SJCRH30 (cell line): Measurements from ENCODE around the gene ARHGAP4. TPM values are rescaled to one million over a fixed set of nuclear protein-coding genes. Genes with fewer than 3 reads are reported as not detected.

Experiments used
- DNase-seq, 2 experiments: peaks; one replicate each; pipeline ENCODE4 v3.0.0-alpha.2; 2015 to 2020
- H3K27ac ChIP-seq: fragments of 250-450 bp; sonication (Bioruptor Pico); 2 replicates; pipeline ENCODE4 v1.5.1; 2020; ENCODE audit warnings: mild to moderate bottlenecking, moderate library complexity
- H3K27me3 ChIP-seq: fragments of 250-450 bp; sonication (Bioruptor Pico); 2 replicates; pipeline ENCODE4 v1.5.1; 2020; ENCODE audit warnings: mild to moderate bottlenecking, moderate library complexity
- H3K36me3 ChIP-seq: fragments of 250-450 bp; sonication (Bioruptor Pico); 2 replicates; pipeline ENCODE4 v1.5.1; 2020; ENCODE audit warnings: mild to moderate bottlenecking, moderate library complexity
- H3K4me1 ChIP-seq: fragments of 250-450 bp; sonication (Bioruptor Pico); 2 replicates; pipeline ENCODE4 v1.5.1; 2020; ENCODE audit warnings: mild to moderate bottlenecking, moderate library complexity
- H3K4me3 ChIP-seq: fragments of 250-450 bp; sonication (Bioruptor Pico); 2 replicates; pipeline ENCODE4 v1.5.1; 2020; ENCODE audit warnings: mild to moderate bottlenecking, moderate library complexity
- H3K9me3 ChIP-seq: fragments of 250-450 bp; sonication (Bioruptor Pico); replicated peaks from 2 replicates; pipeline ENCODE4 v1.5.1; 2020; ENCODE audit warnings: mild to moderate bottlenecking, moderate library complexity
- total RNA-seq: library from RNA; depleted of rRNA; stranded (reverse); fragments of >200 nt; shearing (Covaris generic); gene quantifications from 2 replicates; pipeline ENCODE4 v1.2.3, GENCODE V29; 2014

The ARHGAP4 gene
- total RNA-seq, 1 experiment from 2014 or later, result 8.2 TPM

DNA sequence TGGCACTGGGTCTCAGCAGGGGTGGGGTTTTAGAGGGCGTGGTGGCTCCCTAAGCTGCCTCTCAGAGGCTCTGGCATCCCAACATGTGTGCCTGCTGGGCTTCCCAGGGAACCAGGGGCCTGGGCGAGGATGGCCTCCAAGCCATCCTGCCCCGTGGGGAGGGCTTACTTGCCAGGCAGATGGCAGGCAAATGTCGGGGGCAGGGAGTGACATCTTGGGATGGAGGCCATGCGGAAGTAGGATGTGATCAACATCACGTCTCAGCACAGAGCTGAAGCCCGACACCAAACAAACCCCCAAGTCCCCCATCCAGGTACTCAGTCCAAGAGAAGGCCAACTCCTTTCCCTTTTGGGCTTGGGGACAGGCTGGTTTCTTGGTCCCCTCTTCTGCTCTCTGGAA, 44.8 kb downstream of the ARHGAP4 start:
- H3K27me3 ChIP-seq, result no peaks in the 10 kb centered on the region
- no peak overlapping the region for H3K4me3 ChIP-seq
- no peaks in the 10 kb centered on the region for H3K9me3 ChIP-seq
- no peak for DNase-seq
- H3K27ac ChIP-seq, result peak overlapping the region; percentile 92
- H3K36me3 ChIP-seq, result no peaks in the 10 kb centered on the region
- peaks cover 50% of the 10 kb centered on the region for H3K4me1 ChIP-seq

DNA sequence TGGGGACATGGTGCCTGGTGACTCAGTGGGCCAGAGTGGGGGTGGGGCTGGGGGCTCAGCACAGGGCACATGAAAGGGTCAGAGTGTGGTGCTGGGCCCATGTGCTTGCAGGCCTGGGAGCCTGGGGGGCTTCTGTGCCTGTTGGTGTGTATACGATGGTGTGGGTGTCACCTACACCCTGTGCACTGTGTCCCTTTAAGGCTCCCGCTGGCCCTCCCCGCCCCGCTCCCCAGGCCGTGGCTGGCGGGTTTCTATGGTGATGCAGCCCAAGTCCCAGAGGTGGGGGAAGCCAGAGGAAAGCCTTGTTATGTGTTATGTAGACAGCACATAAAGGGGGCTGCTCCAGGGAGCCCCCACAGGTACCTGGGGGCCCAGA, 45.6 kb downstream of the ARHGAP4 start:
- H3K27ac ChIP-seq, result no peak overlapping the region
- peaks cover 50% of the 10 kb centered on the region for H3K4me1 ChIP-seq
- H3K36me3 ChIP-seq, result no peaks in the 10 kb centered on the region
- no peak overlapping the region for H3K4me3 ChIP-seq
- H3K27me3 ChIP-seq, result no peaks in the 10 kb centered on the region
- no peaks in the 10 kb centered on the region for H3K9me3 ChIP-seq
- DNase-seq, result no peak

DNA sequence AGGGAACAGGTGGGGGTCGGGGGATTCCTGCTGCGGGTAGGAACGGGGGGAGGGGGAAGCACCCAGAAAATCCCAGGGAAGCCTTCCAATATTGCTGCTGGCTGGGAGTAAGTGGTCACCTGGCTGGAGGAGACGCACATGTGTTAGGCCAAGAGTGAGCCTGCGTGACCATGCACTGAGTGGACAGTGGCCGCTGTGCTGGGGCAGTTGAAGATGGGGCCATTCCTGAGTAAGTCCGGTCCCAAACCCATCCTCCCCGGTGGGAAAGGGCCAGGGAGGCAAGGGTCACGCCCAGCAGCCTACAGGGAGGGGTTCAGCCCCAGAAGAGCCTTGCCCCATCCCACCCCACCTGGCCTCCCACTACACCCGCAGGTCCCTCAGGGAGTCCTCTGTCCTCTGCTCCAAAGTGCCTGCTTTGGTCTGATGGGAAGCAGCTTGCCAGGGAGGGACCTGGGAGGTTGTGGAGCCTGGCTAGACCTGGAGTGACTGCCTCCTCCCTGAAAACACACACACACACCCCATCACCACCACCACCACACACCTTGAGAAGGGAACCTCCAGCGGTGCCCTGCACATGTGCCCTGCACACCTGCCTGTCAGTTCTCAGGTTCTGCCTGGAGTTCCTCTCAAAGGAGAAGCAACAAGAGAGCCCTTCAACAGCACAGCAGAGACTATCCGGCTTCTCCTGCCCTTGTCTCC, 46.2 kb downstream of the ARHGAP4 start:
- no peaks in the 10 kb centered on the region for H3K36me3 ChIP-seq
- no peak overlapping the region for H3K4me3 ChIP-seq
- no peaks in the 10 kb centered on the region for H3K27me3 ChIP-seq
- no peaks in the 10 kb centered on the region for H3K9me3 ChIP-seq
- peaks cover 53% of the 10 kb centered on the region for H3K4me1 ChIP-seq
- DNase-seq, result no peak
- H3K27ac ChIP-seq, result no peak overlapping the region; the same call in 1 of the 2 replicates

DNA sequence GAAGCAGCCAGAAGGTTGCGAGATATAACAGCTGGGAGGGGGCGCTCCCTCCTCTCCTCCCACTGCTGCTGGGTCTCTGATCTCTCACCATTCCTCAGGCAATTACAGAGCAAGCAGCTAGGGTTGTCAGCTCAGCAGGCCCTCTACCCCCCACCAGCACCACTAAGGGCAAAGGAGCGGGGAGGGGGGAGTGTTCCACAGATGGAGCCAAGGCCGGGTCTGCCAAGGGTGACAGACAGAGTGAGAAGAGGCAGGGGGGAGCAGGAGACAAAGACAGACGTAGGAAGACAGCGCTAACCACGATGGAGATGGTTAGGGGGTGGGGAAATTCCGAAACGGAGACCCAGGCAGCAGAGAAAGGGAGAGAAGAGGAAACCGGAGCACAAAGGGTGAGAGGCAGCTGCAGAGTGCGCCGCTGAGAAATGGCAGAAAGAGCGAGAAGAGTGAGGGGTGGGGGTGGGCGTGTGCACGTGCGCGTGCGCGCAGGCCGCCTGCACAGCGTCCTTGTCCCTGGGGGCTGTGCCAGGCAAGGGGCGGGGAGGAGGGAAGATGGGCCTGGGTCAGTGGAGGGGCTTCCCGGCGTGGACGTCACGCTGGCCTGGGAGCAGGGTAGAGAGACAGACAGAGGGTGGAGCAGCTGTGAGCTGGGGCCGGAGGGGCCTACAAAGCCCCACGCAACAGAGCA, 47.0 kb downstream of the ARHGAP4 start:
- peak overlapping the region; percentile 51 for H3K27ac ChIP-seq
- peak overlapping the region; percentile 25 for H3K4me3 ChIP-seq
- no peaks in the 10 kb centered on the region for H3K36me3 ChIP-seq
- peak; percentile 52 to 65 for DNase-seq
- no peaks in the 10 kb centered on the region for H3K9me3 ChIP-seq
- H3K27me3 ChIP-seq, result no peaks in the 10 kb centered on the region
- H3K4me1 ChIP-seq, result peaks cover 55% of the 10 kb centered on the region

DNA sequence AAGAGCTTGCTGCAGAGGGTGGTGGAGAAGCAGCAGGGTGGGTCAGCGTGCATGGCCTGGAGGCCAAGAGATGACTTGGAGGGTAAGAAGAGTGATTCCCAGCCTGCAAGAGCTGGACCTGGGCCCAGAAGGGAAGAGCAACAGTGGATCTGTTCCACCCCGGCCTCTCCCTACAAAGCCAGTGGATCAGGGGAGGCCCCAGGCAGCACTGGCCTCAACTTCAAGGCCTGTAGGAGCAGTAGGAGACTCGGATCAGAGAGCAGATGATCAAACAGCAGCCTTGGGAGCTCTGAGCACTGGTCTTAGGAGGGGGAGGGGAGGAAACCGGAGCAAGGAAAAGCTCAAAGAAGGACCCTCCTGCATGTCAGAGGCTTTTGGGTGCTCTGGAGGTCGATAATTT, 47.7 kb downstream of the ARHGAP4 start:
- no peak overlapping the region for H3K4me3 ChIP-seq
- no peaks in the 10 kb centered on the region for H3K36me3 ChIP-seq
- DNase-seq, result no peak
- no peak overlapping the region for H3K27ac ChIP-seq
- peaks cover 59% of the 10 kb centered on the region for H3K4me1 ChIP-seq
- no peaks in the 10 kb centered on the region for H3K27me3 ChIP-seq
- H3K9me3 ChIP-seq, result no peaks in the 10 kb centered on the region

DNA sequence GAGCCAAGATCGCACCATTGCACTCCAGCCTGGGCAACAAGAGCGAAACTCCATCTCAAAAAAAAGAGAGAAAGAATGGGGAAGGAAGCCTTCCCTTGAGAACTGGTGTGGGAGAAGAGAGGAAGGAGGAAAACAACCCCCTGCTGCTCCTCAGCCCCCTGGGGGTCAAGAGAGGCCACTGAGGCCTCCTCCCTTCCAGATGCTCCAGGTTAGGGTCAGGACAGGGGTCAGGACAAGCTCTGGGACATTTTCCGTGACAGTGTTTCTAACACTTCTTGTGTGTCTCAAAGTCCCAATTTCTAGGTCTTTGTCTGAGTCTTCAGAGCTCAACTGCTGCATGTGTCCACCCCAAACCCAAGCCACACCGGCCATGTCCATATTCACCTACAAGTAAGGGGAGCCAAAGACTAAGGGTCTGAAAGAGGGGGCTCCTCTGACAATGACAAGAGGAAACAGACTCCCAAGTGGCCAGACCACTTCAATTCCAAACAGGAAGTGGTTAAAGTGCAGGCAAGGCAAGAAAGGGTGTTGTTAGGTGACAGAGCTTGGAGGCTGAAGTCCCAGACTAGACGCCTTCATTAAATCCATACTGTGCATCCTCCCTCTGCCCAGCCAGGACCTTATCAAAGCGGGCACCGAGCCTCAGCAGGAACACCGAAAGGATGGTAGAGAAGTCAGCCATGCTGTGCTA, 48.3 kb downstream of the ARHGAP4 start:
- no peaks in the 10 kb centered on the region for H3K9me3 ChIP-seq
- no peak overlapping the region for H3K4me3 ChIP-seq
- H3K27me3 ChIP-seq, result no peaks in the 10 kb centered on the region
- DNase-seq, result no peak
- no peak overlapping the region for H3K27ac ChIP-seq
- peaks cover 61% of the 10 kb centered on the region for H3K4me1 ChIP-seq
- H3K36me3 ChIP-seq, result no peaks in the 10 kb centered on the region

DNA sequence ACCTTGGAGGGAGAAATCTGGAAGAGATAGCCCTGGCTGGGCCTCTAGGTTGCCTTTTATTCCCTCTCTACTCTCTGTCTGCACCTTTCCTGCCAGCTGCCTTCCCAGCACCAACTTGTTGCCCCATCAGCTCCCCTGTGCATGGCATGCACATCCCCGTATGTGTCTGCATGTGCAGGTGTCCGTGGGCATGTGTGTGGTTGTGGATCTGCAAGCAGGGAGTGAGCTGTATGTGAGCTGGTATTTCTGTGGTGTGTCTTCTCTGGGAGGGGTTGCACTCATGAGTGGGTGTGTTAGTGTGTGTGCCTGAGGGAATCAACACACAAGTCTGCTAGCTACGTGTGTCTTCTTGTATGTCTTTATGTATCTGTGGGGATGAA, 50.0 kb downstream of the ARHGAP4 start:
- no peaks in the 10 kb centered on the region for H3K36me3 ChIP-seq
- H3K27me3 ChIP-seq, result no peaks in the 10 kb centered on the region
- DNase-seq, result no peak
- H3K4me3 ChIP-seq, result no peak overlapping the region
- H3K9me3 ChIP-seq, result no peaks in the 10 kb centered on the region
- no peak overlapping the region for H3K27ac ChIP-seq
- peaks cover 54% of the 10 kb centered on the region for H3K4me1 ChIP-seq

DNA sequence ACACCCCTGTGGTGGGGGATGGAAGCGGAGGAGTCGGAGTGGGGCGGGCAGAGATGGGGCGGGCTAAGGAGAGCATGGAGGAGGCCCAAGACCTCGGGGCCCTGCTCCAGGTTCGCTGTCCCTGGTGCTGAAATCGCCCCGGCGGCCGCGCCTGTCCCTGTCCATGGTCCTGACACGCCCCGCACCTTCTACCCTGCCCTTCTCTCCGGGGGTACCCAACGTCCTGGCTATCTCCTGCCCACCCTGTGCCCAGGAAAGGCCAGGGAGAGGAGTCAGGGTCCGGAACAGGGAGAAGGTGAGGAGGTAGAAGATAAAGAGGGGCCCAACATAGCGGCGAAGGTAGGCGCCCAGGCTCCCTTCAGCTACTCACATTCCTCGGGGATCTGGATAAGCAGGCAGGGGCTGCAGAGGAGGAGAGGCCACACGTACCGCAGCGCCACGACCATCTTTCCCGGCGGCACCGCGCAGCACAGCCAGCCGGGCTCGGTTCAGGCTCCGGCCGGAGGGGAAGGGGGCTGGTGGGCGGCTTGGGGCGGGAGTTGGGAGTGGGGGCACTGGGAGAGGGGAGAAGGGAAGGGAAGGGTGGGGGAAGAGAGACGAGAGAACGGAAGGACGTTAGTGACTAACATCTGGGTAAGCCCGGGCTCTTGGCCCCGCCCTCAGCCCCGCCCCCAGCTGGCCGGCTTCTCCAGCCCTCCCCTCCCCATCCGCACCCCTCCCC, 50.5 kb downstream of the ARHGAP4 start:
- peak; percentile 41 to 70 for DNase-seq
- Histone ChIP-seq H3K27me3 (no peaks in the 10 kb centered on the region), H3K4me3 (no peak overlapping the region), H3K27ac (no peak overlapping the region), H3K4me1 (peaks cover 48% of the 10 kb centered on the region), H3K9me3 (no peaks in the 10 kb centered on the region), H3K36me3 (no peaks in the 10 kb centered on the region)

DNA sequence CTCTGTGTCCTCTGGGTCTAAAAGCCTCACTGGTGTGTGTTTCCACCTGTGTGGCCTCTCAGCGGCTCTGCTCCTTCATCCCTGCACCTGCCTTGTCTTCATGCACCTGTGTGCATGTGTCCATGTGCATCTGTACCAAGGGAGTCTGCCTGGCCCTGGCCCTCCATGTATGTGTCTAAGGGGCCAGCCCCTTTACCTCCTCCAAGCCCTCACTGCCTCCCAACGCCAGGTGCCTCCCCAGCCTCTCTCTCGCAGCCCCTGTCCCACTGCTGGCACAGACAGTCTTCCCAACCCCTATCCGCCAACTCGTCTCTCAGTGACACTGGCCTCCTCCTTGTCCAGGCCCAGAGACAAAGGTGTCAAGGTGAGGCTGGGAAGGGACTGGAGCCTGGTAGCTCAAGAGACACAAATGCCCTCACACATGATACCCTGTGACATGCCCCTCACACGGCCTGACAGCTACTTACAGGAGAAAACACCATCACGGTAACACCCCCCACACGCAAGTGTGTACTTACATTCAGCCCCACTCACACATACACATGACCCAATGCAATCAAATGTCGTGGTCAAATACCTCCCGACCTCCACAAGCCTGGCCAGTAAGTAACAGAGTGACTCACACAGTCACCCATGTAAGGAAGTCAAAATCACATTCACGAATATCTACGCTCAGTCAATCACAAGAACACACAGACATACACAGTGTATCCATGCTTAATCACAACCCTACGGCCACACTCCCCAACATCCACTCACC, 51.5 kb downstream of the ARHGAP4 start:
- H3K4me1 ChIP-seq, result peaks cover 38% of the 10 kb centered on the region
- H3K27ac ChIP-seq, result no peak overlapping the region
- H3K4me3 ChIP-seq, result no peak overlapping the region
- no peaks in the 10 kb centered on the region for H3K27me3 ChIP-seq
- H3K36me3 ChIP-seq, result no peaks in the 10 kb centered on the region
- no peaks in the 10 kb centered on the region for H3K9me3 ChIP-seq
- no peak for DNase-seq

DNA sequence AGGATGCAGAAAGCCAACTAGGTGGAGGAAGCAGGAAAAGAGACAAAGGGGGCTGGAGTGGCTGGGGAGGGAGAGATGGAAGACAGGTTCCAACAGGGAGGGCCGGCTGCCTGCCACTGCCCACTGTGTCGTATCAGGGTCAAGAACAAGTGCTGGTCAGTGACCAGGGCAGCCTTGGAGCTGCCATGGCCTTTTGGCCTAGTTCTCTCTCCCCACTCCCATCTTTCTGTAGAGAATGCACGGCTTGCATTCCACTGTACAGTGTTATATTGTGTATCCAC, 52.0 kb downstream of the ARHGAP4 start:
- H3K4me1 ChIP-seq, result peaks cover 36% of the 10 kb centered on the region
- no peaks in the 10 kb centered on the region for H3K36me3 ChIP-seq
- H3K9me3 ChIP-seq, result no peaks in the 10 kb centered on the region
- H3K4me3 ChIP-seq, result no peak overlapping the region
- DNase-seq, result no peak
- H3K27ac ChIP-seq, result no peak overlapping the region
- H3K27me3 ChIP-seq, result no peaks in the 10 kb centered on the region

DNA sequence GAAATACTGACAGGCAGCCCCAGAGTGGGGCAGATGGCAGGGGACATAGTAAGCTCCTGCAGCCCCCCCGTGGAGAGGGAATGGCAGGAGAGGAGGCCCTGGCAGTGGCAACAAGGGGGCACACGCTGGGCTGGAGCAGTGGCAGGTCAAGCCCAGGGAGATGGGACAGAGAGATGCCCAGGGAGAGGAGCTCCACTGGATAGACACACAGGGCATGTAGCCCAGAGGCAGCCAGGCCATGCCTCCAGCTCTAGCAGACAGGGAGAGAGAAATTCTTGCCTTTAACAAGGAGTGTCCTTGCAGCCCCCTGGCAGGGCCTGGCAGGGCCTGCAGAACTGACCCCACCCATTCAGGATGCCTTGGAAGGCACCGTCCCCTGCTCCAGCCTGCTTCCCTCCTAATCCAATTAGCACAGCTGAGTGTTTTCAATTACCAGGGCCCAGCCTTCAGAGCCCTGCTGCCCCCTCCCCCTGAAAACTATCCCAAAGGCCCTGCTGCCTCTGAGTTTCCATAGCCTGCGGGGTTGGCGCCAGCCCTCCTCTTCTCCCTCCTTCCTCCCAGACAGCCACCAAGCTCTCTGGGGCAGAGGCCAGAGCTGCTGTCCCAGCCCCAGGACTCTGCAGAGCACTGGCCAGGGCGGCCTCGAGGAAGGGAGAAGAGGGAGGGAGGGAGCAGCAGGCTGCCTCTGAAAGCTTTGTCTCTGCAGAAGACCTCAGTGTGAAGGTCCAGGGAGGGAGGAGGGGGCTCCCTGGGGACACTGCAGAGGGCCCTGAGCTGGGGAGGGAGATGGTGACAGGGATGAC, 52.6 kb downstream of the ARHGAP4 start:
- H3K27ac ChIP-seq, result peak overlapping the region; percentile 60
- H3K4me3 ChIP-seq, result no peak overlapping the region
- peak; percentile 35 to 43 for DNase-seq
- H3K27me3 ChIP-seq, result no peaks in the 10 kb centered on the region
- H3K4me1 ChIP-seq, result peaks cover 33% of the 10 kb centered on the region
- no peaks in the 10 kb centered on the region for H3K9me3 ChIP-seq
- no peaks in the 10 kb centered on the region for H3K36me3 ChIP-seq

DNA sequence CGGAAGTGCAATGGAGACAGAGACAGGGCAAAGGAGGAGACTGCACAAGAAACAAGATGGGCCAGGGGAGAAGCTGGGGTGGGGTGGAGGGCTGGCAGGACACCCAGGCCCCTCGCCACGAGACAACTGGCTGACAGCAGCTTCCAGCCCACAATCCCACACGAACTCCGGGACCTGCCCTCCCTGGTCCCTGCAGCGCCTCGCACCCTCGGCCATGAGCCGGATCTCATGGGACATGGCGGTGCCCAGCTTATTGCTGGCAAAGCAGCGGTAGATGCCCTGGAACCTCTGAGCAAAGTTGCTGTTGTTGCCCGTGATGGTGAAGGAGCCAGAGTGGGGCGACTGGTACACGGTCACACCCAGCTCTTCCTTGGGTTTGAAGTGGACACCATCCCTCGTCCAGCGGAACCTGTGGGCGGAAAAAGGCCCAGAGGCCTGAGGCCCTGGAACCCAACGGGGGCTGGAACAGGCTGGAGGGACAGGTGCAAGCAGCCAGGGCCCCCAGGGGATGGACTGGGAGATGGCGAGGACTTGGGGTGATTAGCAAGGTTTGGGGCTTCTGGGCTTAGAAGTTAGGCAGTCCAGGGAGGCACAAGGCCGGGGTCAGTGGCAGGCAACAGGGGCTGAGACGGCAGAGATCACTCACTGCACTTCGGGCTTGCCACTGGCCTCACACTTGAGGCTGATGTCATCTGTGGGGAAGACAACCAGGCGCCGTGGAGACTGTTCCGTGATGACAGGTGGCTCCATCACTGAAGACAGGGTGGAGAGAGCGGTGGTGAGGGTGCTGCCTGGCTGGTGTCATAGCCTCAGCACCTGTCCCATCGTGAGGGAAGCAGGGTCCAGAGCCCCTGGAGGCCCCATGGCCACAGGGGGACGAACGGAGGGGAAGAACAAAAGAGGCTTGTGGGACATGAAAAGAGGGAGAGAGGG, 53.9 kb downstream of the ARHGAP4 start:
- Histone ChIP-seq H3K27ac (peak overlapping the region; percentile 60), H3K4me3 (no peak overlapping the region), H3K9me3 (no peaks in the 10 kb centered on the region), H3K4me1 (peaks cover 25% of the 10 kb centered on the region), H3K36me3 (no peaks in the 10 kb centered on the region), H3K27me3 (no peaks in the 10 kb centered on the region)
- peak; percentile 69 to 72 for DNase-seq

DNA sequence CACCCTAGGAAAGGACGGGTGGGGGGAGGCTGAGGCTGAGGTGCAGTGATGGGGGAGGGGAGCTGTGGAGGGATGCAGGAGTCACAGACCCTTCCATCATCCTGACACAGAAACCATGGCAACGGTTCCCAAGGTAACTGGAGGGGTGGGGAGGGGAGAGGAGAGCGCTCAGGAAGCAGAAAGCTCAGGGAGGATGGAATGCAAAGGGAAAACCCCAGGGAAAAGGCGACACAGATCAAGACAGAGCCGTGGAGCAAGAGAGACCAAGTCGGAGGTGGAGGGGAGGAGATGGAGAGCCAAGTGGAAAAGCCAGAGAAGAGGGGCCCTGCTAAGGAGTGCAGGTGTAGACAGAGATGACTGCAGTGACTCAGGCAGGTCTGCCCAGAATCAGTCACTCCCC, 54.6 kb downstream of the ARHGAP4 start:
- H3K36me3 ChIP-seq, result no peaks in the 10 kb centered on the region
- no peak overlapping the region for H3K4me3 ChIP-seq
- peaks cover 25% of the 10 kb centered on the region for H3K4me1 ChIP-seq
- no peaks in the 10 kb centered on the region for H3K9me3 ChIP-seq
- DNase-seq, result no peak
- H3K27me3 ChIP-seq, result no peaks in the 10 kb centered on the region
- H3K27ac ChIP-seq, result no peak overlapping the region
